Midbrain (tissue), 1 donor: Measurements from ENCODE around the gene TSPAN18.

Experiments used
- DNase-seq: peaks from one replicate; lab custom pipeline; 2025; lab: John Stamatoyannopoulos, UW

TSPAN18 gene

GRCh38 chr11:44726283-44727113 is at the start of gene TSPAN18:
TSS of gene TSPAN18 (plus strand) at chr11:44726962. CDS start at chr11:44906417, 179,455 bp downstream.
- DNase-seq: no peak

- no peak for DNase-seq
Observed at GRCh38 chr11:44680982-44681597, 45.7 kb upstream of the TSPAN18 start.

DNA sequence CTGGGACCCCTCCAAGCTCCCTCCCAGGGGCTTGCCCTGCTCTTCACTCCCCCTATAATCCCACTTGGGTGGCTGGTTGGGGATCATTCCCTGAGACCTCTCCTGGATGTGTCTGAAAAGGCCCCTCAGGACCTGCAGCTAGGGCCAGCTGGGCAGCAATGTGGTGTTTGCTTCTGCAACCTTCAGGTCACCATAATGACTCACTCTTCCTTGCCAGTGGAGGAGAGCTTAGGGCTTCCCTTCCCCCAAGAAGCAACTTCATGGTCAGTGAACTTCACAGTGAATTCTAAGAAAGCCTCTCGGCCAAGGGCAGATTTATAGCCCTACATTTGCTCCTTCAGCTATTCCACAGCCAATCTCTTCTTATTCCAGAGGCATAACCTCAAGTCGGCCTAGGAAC is 45.1 kb upstream of the TSPAN18 start:
- DNase-seq: no peak

- DNase-seq: no peak
Observed at GRCh38 chr11:44684859-44685281, 41.9 kb upstream of the TSPAN18 start.

GRCh38 chr11:44687388-44687787 is 39.4 kb upstream of the TSPAN18 start:
- no peak for DNase-seq

- DNase-seq: no peak
Observed at GRCh38 chr11:44689265-44689664, 37.5 kb upstream of the TSPAN18 start.

GRCh38 chr11:44690651-44691050 is 36.1 kb upstream of the TSPAN18 start:
- no peak for DNase-seq

- no peak for DNase-seq
Observed at GRCh38 chr11:44692460-44692859, 34.3 kb upstream of the TSPAN18 start.

DNA sequence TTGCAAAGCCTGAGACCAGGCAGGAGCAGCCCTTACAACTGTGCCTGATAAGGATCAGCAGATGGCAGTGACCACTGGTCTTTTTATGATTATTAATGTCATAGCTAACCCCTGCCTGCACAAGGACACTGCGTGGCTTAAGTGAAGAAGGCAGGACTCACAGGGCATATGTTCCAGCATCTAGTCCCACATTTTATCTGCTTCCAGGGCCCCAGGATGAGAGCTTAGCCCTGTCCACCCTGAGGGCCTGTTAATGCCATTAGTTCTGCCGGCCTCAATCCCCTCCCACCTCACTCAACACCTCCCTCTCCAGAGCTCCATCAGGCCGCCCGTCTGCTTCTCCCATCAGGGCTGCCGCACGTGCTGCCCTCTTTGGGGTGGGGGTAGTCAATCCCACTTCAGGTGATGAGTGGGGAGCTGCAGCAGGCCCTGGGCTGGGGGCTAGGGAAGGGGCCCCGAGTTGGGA is 33.1 kb upstream of the TSPAN18 start:
- no peak for DNase-seq

DNA sequence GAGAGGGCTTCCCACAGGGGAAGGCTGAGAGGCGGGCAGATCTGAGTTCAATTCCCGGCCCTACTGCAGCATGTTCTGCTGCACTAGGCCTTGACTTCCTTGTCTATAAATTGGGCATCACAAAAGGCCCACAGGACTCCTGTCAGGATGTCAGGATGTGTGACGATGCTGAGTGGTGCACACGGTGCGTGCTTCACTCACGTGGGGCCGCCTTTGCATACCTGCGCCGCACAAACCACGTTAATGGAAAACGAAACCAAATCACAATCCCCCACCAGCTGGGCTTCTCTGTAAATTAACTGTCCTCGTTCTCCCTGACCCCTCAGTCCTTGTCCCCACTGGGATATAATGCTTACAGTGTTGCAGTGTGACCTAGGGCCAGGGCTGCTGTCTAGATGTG is 32.3 kb upstream of the TSPAN18 start:
- no peak for DNase-seq

DNA sequence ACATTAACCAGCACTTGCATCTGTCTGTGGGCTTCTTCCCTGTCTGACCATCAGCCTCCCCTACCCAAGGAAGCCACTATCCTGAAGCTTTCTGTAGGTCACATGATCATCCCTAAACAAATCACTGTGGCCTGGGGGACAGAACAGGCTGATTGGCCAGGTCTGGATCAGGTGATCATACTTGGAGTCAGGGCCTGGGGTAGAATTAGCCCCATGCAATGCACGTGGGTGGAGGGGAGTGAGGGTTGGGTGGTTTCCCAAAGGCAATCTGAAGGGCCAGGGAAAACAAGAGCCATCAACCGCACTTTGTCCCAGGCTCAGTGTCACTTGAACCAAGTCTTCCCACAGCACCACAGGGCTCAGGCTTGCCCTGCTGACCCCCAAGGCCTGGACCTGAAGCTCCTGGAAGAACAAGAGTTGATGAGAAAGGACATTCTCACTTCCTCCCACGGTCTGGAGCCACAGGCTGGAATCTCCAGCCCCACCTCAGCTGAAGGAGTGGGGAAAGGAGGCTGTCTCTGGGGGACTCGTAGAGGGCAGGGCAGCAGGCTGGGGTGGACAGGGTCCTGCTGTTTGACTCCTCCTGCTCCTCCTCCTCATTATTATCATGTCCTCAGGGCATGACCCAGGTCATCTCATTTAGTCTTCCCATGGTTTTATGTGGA is 31.5 kb upstream of the TSPAN18 start:
- no peak for DNase-seq

- DNase-seq: no peak
Observed at GRCh38 chr11:44698252-44698912, 28.4 kb upstream of the TSPAN18 start.

DNA sequence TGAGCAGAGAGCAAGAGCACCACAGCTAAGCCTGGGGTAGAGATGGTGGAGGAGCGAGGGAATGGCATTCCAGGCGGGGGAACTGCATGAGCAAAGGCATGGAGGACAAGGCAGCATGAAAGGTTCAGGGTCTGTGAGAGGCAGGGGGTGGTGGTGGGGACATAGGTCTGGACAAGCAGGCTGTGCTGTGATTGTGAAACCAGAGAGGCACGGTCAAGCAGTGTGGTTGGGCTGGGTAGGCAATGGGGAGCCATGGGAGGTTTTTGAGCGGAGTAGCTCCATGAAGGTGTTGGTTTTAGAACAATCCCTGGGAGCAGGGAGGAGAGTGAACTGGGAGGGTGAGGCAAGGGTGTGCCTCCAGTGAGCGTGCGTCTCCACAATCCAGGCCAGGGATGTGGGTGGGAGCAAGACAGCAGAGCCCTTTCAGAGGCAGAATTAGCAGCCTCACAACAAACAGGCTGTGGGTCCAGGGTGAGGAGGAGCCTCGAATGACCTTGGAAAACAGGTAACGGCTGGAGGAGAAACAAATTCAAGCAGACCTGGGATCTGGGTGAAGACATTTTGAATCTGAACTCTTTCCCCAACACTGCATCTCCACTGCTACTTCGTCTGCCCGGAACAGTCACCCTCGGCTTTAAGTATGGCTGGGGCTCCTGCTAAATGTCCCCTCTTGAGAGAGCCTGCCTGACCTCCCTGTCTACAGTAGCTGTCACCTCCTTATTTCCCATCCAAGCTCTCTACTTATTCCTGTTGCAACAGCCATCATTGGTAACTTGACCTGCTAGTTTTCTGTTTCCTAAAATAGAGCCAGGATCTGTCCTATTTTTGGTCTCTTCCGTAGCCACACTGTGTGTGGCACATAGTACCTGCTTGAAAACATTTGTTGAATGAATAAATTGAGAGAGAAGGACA is 27.0 kb upstream of the TSPAN18 start:
- no peak for DNase-seq

DNA sequence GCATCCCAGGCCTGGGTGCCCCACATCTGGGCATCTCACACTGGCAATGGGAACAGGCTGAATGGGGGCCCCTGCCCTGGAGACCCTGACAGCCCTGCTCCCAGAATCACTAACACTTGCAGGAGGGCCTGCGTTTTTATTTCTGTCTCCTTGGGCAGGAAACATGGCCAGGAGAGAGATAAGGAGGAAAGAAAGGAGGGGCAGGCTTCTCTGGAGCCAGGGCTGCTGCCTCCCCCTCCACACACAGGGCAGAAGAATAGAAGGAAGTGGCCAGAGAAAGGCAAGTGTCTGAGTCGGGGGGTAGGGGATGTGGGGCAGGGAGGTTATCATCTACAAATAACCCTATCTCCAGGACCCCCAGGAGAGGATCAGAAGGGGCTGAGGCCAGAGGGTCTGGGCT is 25.5 kb upstream of the TSPAN18 start:
- DNase-seq: no peak

- no peak for DNase-seq
Observed at GRCh38 chr11:44702889-44703288, 23.9 kb upstream of the TSPAN18 start.

DNA sequence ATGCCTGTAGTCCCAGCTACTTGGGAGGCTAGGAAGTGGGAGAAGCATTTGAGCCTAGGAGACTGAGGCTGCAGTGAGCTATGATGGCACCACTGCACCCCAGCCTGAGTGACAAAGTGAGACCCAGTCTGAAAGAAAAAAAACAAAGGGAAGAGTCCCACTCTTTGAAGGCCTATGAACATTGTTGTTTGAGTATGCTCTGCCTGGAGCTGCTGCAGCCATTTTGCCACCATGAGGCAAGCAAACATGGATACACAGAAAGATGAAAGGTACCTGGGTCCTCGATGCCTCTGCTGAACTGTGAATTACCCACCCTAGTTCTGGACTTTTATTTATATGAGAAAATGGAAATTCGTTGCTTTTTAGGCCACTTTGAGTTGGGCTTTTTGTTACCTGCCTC is 19.7 kb upstream of the TSPAN18 start:
- no peak for DNase-seq

GRCh38 chr11:44708009-44708408 is 18.8 kb upstream of the TSPAN18 start:
- DNase-seq: no peak

GRCh38 chr11:44708523-44709280 is 18.1 kb upstream of the TSPAN18 start:
- DNase-seq: no peak

GRCh38 chr11:44709281-44709562 is 17.5 kb upstream of the TSPAN18 start:
- DNase-seq: no peak

GRCh38 chr11:44709966-44710365 is 16.8 kb upstream of the TSPAN18 start:
- DNase-seq: no peak
